DOHH2 (cell line): ENCODE data around the gene NUTM1.
"Not testable (repeated sequence)": the region's sequence is repeated elsewhere in the genome, so short reads cannot be mapped to it uniquely, and the experiment has no call there.

ENCODE experiments used
- H3F3A ChIP-seq: fragments of 200-600 bp; sonication (generic), shearing (Covaris generic); 2 replicates; pipeline ENCODE4 v1.6.0; 2016; ENCODE audit warnings: antibody characterized with exemption, mild to moderate bottlenecking; ENCODE audit not compliant: control insufficient read depth, insufficient read depth
- H3K27ac ChIP-seq: fragments of 200-600 bp; sonication (generic); 2 replicates; pipeline ENCODE4 v1.5.1; 2014; ENCODE audit warnings: low read depth, mild to moderate bottlenecking, low read length, moderate library complexity
- H3K27me3 ChIP-seq: fragments of 200-600 bp; sonication (generic); 2 replicates; pipeline ENCODE4 v1.6.1; 2014; ENCODE audit warnings: mild to moderate bottlenecking, low read length, mixed read lengths; ENCODE audit not compliant: control insufficient read depth
- H3K36me3 ChIP-seq: fragments of 200-600 bp; sonication (generic); 2 replicates; pipeline ENCODE4 v1.6.1; 2014; ENCODE audit warnings: mild to moderate bottlenecking, low read length, moderate library complexity, mixed read lengths; ENCODE audit not compliant: control insufficient read depth
- H3K4me1 ChIP-seq: fragments of 200-600 bp; sonication (generic); 2 replicates; pipeline ENCODE4 v1.6.1; 2014; ENCODE audit warnings: mild to moderate bottlenecking, low read length, mixed read lengths; ENCODE audit not compliant: control insufficient read depth
- H3K4me2 ChIP-seq: fragments of 200-600 bp; sonication (generic); 2 replicates; pipeline ENCODE4 v1.6.0; 2014; ENCODE audit warnings: mild to moderate bottlenecking, low read length, moderate library complexity
- H3K4me3 ChIP-seq: fragments of 200-600 bp; sonication (generic); 2 replicates; pipeline ENCODE4 v1.5.1; 2014; ENCODE audit warnings: mild to moderate bottlenecking, low read length, mixed read lengths
- H3K79me2 ChIP-seq: fragments of 200-600 bp; sonication (generic); 2 replicates; pipeline ENCODE4 v1.6.1; 2014; ENCODE audit warnings: mild to moderate bottlenecking, low read length, mixed read lengths; ENCODE audit not compliant: control insufficient read depth
- H3K9me2 ChIP-seq: fragments of 200-600 bp; sonication (generic); replicated peaks from 2 replicates; pipeline ENCODE4 v1.6.1; 2014; ENCODE audit warnings: mild to moderate bottlenecking, low read length, mixed read lengths; ENCODE audit not compliant: control insufficient read depth
- H3K9me3 ChIP-seq: fragments of 200-600 bp; sonication (generic); 2 replicates; pipeline ENCODE4 v1.6.1; 2014; ENCODE audit warnings: antibody characterized with exemption, low read length, mixed read lengths; ENCODE audit not compliant: control insufficient read depth, insufficient read depth
- H4K20me1 ChIP-seq: fragments of 200-600 bp; sonication (generic); 2 replicates; pipeline ENCODE4 v1.6.0; 2014; ENCODE audit warnings: low read depth, mild to moderate bottlenecking, antibody characterized with exemption, low read length, moderate library complexity; ENCODE audit not compliant: control insufficient read depth, insufficient read depth
- EZH2phosphoT487 ChIP-seq: fragments of 200-600 bp; sonication (generic); IDR thresholded peaks from 2 replicates; pipeline ENCODE4 v1.6.1; 2017; ENCODE audit warnings: borderline replicate concordance, mild to moderate bottlenecking, antibody characterized with exemption, low read length, moderate library complexity, mixed read lengths
- TF ChIP-seq, protein P1 (sequence below): fragments of 200-600 bp; sonication (generic); IDR thresholded peaks from one replicate; pipeline ENCODE4 v1.5.1; 2014; ENCODE audit warnings: antibody characterized with exemption, mild to moderate bottlenecking, low read depth, low read length; ENCODE audit not compliant: poor library complexity, severe bottlenecking

Gene NUTM1

DNA sequence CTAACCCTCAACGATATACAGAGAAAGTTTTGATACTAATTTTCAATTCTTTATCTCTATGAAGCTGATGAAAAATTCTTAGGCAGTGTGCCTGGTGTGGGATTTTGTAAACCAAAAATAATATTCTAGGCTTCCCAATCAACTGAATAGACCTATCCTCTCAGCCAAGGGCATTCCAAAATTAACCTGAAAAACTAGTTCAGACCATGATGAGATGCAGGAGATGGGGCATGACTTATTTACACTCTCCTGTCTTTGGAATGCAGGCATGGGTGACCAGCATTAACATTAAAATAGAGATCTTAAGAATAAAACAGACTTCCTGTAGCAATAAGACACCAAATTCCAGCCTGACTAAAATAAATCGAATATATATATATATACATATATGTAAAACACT lies 31.7 kb downstream of the NUTM1 start:
- no peak overlapping the region for H3K27ac ChIP-seq
- H3K4me1 ChIP-seq: peaks cover 11% of the 10 kb centered on the region
- TF ChIP-seq, protein P1, sequence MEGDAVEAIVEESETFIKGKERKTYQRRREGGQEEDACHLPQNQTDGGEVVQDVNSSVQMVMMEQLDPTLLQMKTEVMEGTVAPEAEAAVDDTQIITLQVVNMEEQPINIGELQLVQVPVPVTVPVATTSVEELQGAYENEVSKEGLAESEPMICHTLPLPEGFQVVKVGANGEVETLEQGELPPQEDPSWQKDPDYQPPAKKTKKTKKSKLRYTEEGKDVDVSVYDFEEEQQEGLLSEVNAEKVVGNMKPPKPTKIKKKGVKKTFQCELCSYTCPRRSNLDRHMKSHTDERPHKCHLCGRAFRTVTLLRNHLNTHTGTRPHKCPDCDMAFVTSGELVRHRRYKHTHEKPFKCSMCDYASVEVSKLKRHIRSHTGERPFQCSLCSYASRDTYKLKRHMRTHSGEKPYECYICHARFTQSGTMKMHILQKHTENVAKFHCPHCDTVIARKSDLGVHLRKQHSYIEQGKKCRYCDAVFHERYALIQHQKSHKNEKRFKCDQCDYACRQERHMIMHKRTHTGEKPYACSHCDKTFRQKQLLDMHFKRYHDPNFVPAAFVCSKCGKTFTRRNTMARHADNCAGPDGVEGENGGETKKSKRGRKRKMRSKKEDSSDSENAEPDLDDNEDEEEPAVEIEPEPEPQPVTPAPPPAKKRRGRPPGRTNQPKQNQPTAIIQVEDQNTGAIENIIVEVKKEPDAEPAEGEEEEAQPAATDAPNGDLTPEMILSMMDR: no peak
- TF ChIP-seq EZH2phosphoT487: no peak
- peaks cover 6% of the 10 kb centered on the region for H3F3A ChIP-seq
- no peaks in the 10 kb centered on the region for H3K36me3 ChIP-seq
- H3K9me2 ChIP-seq: no peaks in the 10 kb centered on the region
- H3K9me3 ChIP-seq: no peaks in the 10 kb centered on the region
- H3K27me3 ChIP-seq: no peaks in the 10 kb centered on the region
- no peak overlapping the region for H3K4me2 ChIP-seq
- no peaks in the 10 kb centered on the region for H3K79me2 ChIP-seq
- H4K20me1 ChIP-seq: no peaks in the 10 kb centered on the region
- no peak overlapping the region for H3K4me3 ChIP-seq

DNA sequence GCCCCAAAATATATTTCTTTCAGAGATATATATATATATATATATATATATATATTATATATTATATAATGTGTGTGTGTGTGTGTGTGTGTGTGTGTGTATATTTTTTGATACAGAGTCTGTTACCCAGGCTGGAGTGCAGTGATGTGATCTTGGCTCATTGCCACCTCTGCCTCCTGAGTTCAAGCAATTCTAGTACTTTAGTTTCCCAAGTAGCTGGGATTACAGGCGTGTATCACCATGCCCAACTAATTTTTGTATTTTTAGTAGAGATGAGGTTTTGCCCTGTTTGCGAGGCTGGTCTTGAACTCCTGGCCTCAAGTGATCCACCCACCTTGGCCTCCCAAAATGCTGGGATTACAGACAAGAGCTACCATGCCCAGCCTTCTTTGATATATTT lies 32.4 kb downstream of the NUTM1 start:
- H3K27me3 ChIP-seq, H3K4me2 ChIP-seq, H3K9me3 ChIP-seq, H3K79me2 ChIP-seq, H3F3A ChIP-seq, H3K36me3 ChIP-seq, H3K4me3 ChIP-seq, H3K27ac ChIP-seq, H4K20me1 ChIP-seq, H3K9me2 ChIP-seq, H3K4me1 ChIP-seq: not testable (repeated sequence)

DNA sequence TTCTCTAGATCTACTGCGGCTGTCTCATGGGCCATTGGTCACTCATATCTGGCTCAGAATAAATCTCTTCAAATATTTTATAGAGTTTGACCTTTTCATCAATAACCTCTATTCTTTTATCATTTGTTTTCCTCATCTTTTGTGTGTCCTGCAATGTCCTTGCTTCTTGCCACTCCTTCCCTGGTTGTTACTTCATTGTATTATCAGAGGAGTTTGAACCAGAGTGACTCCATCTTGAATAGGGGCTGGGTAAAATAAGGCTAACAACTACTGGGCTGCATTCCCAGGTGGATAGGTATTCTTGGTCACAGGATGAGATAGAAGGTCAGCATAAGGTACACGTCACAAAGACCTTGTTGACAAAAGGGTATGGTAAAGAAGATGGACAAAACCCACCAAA lies 33.7 kb downstream of the NUTM1 start:
- Histone ChIP-seq H4K20me1 (no peaks in the 10 kb centered on the region), H3K4me1 (no peaks in the 10 kb centered on the region), H3F3A (no peaks in the 10 kb centered on the region), H3K4me3 (no peak overlapping the region), H3K27me3 (no peaks in the 10 kb centered on the region), H3K79me2 (no peaks in the 10 kb centered on the region), H3K36me3 (no peaks in the 10 kb centered on the region), H3K9me2 (no peaks in the 10 kb centered on the region), H3K27ac (no peak overlapping the region), H3K9me3 (no peaks in the 10 kb centered on the region), H3K4me2 (no peak overlapping the region)
- no peak for TF ChIP-seq EZH2phosphoT487
- TF ChIP-seq, protein P1: no peak

DNA sequence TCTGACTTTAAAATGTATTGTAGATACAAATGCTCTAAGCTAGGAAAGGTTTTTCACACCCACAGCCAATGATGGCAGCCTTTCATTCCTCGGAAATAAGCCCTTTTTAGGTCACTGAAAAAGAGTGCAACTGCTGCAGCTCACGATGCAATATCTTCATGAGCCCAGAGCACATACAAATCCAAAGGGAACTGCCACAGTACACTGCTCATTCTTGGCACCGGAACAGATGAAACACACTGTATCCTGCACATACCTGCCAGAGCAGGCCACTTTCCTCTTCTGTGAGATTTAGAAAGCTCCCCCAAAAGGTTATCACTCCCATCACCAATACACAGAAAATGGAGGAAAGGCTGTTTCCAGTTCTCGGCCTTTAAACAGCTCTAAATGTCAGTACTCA lies 37.4 kb downstream of the NUTM1 start:
- not testable (repeated sequence) for H3K9me2 ChIP-seq, H3K4me1 ChIP-seq, H3K27ac ChIP-seq, H3F3A ChIP-seq, H3K9me3 ChIP-seq, H3K36me3 ChIP-seq, H3K27me3 ChIP-seq, H3K4me3 ChIP-seq, H3K79me2 ChIP-seq, H3K4me2 ChIP-seq, H4K20me1 ChIP-seq

DNA sequence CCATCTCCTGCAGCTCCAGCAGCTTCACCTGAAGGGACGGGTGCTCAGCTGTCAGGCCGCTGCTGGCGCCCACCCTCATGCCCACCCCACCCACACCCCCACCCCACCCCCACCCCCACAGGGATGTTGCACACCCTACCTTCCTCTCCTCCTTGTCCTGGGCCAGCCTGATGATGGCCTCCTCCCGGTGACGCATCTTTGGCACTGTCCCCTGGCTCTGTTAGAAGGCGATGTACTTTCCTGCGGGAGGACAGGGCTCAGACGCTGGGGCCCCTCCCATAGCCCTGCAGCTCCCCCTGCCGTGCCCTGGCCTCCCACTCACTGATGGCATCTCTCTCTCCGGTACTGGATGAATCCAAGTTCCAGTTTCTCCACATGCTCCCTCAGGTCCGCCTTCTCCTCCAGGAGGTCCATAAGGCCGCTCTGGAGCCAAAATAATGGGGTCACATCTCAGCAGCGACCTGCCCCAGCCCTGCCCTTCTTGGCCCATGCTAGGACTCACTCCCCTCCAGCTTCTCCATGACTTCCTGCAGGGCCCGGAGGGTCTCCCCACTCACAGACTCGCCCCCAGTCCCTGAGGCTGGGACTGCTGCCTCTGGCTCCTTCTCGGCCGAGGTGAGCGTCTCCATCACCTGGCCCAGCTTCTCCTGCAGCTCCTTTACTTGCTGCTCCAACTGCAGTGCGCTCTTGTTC lies 38.9 kb downstream of the NUTM1 start:
- H3K27ac ChIP-seq, H3K79me2 ChIP-seq, H3K4me1 ChIP-seq, H3K27me3 ChIP-seq, H3K4me3 ChIP-seq, H4K20me1 ChIP-seq, H3K36me3 ChIP-seq, H3K9me2 ChIP-seq, H3F3A ChIP-seq, H3K9me3 ChIP-seq, H3K4me2 ChIP-seq: not testable (repeated sequence)

DNA sequence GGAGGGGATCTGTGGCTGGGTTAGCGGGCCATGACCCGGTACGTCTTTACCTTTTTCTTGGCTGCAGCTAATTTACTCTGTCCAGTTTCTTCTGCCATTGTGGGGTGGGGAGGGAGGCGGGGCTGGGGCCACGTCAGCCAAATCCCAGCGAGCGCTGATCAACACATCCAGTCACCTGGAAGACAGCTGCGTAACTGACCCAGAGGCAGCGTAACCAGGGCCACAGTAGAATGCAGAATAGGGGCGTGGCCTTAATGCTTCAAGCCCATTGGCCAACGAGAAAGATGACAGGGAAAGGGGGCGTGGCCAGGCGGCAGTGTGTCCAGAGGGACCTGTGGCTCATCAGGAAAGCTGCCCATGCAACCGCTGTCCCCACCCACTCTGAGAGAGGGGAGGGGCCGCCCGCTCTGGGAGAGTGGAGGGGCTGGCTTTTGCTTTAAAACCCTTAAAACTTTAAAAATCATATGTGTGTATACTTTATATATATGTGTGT lies 46.5 kb downstream of the NUTM1 start:
- not testable (repeated sequence) for H3K79me2 ChIP-seq, H3K36me3 ChIP-seq, H3K27me3 ChIP-seq, H3K9me3 ChIP-seq, H3K4me3 ChIP-seq, H3K4me1 ChIP-seq, H3K4me2 ChIP-seq, H3K27ac ChIP-seq, H3K9me2 ChIP-seq, H4K20me1 ChIP-seq, H3F3A ChIP-seq
